Prostate gland (tissue), 2 donors: Measurements from ENCODE around the gene PCTP.

ENCODE experiments used
- POLR2A ChIP-seq: fragments of 450-650 bp; IDR thresholded peaks from one replicate; pipeline ENCODE4 v1.6.1; 2016; ENCODE audit warnings: antibody characterized with exemption, mild to moderate bottlenecking
- POLR2AphosphoS5 ChIP-seq: sonication (generic); formaldehyde crosslinking; IDR thresholded peaks from one replicate; pipeline ENCODE4 v1.6.1; 2017; ENCODE audit warnings: antibody characterized with exemption
- TF ChIP-seq, protein P1 (sequence below), 4 experiments: fragments of 200-600 bp in 2 of 4; fragments of 450-650 bp in 2 of 4; sonication (generic) in 2 of 4; IDR thresholded peaks; 1 replicate in 3 of 4; 2 replicates in 1 of 4; pipeline ENCODE4 v1.5.1; 2016 to 2019; ENCODE audit warnings: antibody characterized with exemption in 4 of 4, mild to moderate bottlenecking in 2 of 4, moderate library complexity in 2 of 4

DNA sequence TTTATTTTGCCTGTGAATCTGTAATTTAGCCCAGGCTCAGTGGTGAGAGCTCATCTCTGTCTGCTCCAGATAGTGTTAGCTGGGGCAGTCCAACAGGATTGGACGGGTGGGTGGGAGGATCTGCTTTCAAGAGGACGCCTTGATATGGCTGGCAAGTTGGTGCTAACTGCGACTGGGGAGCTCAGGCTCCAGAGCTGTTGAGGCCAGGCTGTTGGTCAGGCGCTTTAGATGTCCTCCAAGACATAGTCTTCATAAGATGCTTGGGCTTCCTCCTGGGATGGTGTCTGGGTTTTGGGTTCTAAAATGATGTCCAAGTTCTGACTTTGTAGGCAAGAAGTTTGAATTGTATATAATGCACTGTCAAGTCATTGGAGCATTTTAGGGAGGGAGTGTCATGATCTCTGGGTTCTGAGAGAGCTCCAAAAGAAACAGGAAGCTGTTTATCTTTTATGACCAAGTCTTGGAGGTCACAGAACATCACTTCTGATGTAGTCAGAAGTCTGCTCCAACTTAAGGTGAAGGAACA, 12.8 kb upstream of the PCTP start:
- TF ChIP-seq POLR2A (no peak), POLR2AphosphoS5 (no peak)
- TF ChIP-seq, protein P1, sequence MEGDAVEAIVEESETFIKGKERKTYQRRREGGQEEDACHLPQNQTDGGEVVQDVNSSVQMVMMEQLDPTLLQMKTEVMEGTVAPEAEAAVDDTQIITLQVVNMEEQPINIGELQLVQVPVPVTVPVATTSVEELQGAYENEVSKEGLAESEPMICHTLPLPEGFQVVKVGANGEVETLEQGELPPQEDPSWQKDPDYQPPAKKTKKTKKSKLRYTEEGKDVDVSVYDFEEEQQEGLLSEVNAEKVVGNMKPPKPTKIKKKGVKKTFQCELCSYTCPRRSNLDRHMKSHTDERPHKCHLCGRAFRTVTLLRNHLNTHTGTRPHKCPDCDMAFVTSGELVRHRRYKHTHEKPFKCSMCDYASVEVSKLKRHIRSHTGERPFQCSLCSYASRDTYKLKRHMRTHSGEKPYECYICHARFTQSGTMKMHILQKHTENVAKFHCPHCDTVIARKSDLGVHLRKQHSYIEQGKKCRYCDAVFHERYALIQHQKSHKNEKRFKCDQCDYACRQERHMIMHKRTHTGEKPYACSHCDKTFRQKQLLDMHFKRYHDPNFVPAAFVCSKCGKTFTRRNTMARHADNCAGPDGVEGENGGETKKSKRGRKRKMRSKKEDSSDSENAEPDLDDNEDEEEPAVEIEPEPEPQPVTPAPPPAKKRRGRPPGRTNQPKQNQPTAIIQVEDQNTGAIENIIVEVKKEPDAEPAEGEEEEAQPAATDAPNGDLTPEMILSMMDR (IDR thresholded peaks at IDR 0.05), result no peak
